HUES6 (cell line): ENCODE results near the gene OR2V1.
A peak's percentile ranks its signal among the peaks of the same experiment; 100 is the strongest.
"Not testable (repeated sequence)": the region's sequence is repeated elsewhere in the genome, so short reads cannot be mapped to it uniquely, and the experiment has no call there.

ENCODE experiments used
- H3K27ac ChIP-seq: 2 replicates; pipeline ENCODE4 v1.7.0; 2013; ENCODE audit warnings: low read depth, mild to moderate bottlenecking, low read length, inconsistent platforms
- H3K27me3 ChIP-seq: 2 replicates; pipeline ENCODE4 v1.6.1; 2013; ENCODE audit warnings: low read length; ENCODE audit not compliant: control insufficient read depth, insufficient read depth
- H3K36me3 ChIP-seq: 2 replicates; pipeline ENCODE4 v1.6.1; 2013; ENCODE audit warnings: low read length; ENCODE audit not compliant: control insufficient read depth, insufficient read depth
- H3K4me1 ChIP-seq: 2 replicates; pipeline ENCODE4 v1.6.1; 2013; ENCODE audit warnings: low read length; ENCODE audit not compliant: control insufficient read depth, insufficient read depth
- H3K4me3 ChIP-seq: 2 replicates; pipeline ENCODE4 v1.5.1; 2013; ENCODE audit warnings: low read depth, low read length
- H3K9ac ChIP-seq: one replicate; pipeline ENCODE4 v1.6.1; 2013; ENCODE audit warnings: mild to moderate bottlenecking, low read length
- H3K9me3 ChIP-seq: 2 replicates; pipeline ENCODE4 v1.6.1; 2013; ENCODE audit warnings: low read depth, low read length; ENCODE audit not compliant: control insufficient read depth, insufficient read depth

Gene OR2V1

GRCh38 chr5:181124526-181124925 is 6.4 kb downstream of the OR2V1 start:
- H3K27ac ChIP-seq = no peak overlapping the region
- peaks cover 14% of the 10 kb centered on the region; the same call in 1 of the 2 replicates for H3K27me3 ChIP-seq
- H3K36me3 ChIP-seq = no peaks in the 10 kb centered on the region
- no peak overlapping the region for H3K9ac ChIP-seq
- H3K9me3 ChIP-seq = no peaks in the 10 kb centered on the region
- no peak overlapping the region for H3K4me3 ChIP-seq
- H3K4me1 ChIP-seq = no peaks in the 10 kb centered on the region

GRCh38 chr5:181121675-181122561 is 9.1 kb downstream of the OR2V1 start:
- Histone ChIP-seq H3K4me1 (no peaks in the 10 kb centered on the region), H3K4me3 (no peak overlapping the region), H3K9ac (no peak overlapping the region), H3K9me3 (no peaks in the 10 kb centered on the region), H3K36me3 (no peaks in the 10 kb centered on the region), H3K27me3 (peaks cover 7% of the 10 kb centered on the region; the same call in 1 of the 2 replicates), H3K27ac (no peak overlapping the region)

GRCh38 chr5:181120761-181121160 is 10.2 kb downstream of the OR2V1 start:
- no peak overlapping the region for H3K4me3 ChIP-seq
- H3K27ac ChIP-seq = no peak overlapping the region
- H3K9ac ChIP-seq = no peak overlapping the region
- H3K4me1 ChIP-seq = no peaks in the 10 kb centered on the region
- no peaks in the 10 kb centered on the region for H3K36me3 ChIP-seq
- H3K9me3 ChIP-seq = no peaks in the 10 kb centered on the region
- peaks cover 13% of the 10 kb centered on the region for H3K27me3 ChIP-seq

GRCh38 chr5:181120306-181120705 is 10.7 kb downstream of the OR2V1 start:
- Histone ChIP-seq H3K9me3 (no peaks in the 10 kb centered on the region), H3K4me1 (peaks cover 2% of the 10 kb centered on the region; the same call in 1 of the 2 replicates), H3K27ac (no peak overlapping the region), H3K36me3 (no peaks in the 10 kb centered on the region), H3K9ac (no peak overlapping the region), H3K27me3 (peaks cover 18% of the 10 kb centered on the region), H3K4me3 (no peak overlapping the region)

DNA sequence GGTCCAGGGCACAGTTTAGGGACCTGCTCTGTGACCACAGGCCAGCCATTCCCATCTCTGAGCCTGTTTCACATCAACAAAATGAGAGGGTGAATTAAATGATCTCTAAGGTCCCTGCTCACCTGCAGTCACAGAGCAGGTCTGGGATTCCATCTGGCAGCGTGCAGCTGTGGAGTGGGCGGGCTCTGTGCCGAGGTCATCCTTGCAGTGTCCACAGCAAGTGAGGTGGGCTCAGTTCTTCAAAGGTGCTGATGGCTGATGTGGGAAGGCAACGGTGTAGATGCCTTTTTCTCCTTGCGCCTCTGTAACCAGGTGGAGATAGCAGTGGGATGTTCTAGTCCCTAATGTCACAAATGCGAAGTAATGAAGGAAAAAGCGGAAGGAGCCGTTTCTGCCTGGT is 11.9 kb downstream of the OR2V1 start:
- H3K9me3 ChIP-seq = 0 out of 2 replicates have a peak, but pooled peaks cover 2% of the 10 kb centered on the region
- no peak overlapping the region for H3K27ac ChIP-seq
- peaks cover 4% of the 10 kb centered on the region; the same call in 1 of the 2 replicates for H3K4me1 ChIP-seq
- no peaks in the 10 kb centered on the region for H3K36me3 ChIP-seq
- H3K27me3 ChIP-seq = peaks cover 30% of the 10 kb centered on the region
- no peak overlapping the region for H3K4me3 ChIP-seq
- H3K9ac ChIP-seq = no peak overlapping the region

- peaks cover 4% of the 10 kb centered on the region; the same call in 1 of the 2 replicates for H3K4me1 ChIP-seq
- H3K27me3 ChIP-seq = peaks cover 36% of the 10 kb centered on the region
- H3K9ac ChIP-seq = no peak overlapping the region
- no peak overlapping the region for H3K27ac ChIP-seq
- H3K4me3 ChIP-seq = no peak overlapping the region
- 0 out of 2 replicates have a peak, but pooled peaks cover 5% of the 10 kb centered on the region for H3K9me3 ChIP-seq
- H3K36me3 ChIP-seq = no peaks in the 10 kb centered on the region
Observed at GRCh38 chr5:181118369-181118768, 12.6 kb downstream of the OR2V1 start.

DNA sequence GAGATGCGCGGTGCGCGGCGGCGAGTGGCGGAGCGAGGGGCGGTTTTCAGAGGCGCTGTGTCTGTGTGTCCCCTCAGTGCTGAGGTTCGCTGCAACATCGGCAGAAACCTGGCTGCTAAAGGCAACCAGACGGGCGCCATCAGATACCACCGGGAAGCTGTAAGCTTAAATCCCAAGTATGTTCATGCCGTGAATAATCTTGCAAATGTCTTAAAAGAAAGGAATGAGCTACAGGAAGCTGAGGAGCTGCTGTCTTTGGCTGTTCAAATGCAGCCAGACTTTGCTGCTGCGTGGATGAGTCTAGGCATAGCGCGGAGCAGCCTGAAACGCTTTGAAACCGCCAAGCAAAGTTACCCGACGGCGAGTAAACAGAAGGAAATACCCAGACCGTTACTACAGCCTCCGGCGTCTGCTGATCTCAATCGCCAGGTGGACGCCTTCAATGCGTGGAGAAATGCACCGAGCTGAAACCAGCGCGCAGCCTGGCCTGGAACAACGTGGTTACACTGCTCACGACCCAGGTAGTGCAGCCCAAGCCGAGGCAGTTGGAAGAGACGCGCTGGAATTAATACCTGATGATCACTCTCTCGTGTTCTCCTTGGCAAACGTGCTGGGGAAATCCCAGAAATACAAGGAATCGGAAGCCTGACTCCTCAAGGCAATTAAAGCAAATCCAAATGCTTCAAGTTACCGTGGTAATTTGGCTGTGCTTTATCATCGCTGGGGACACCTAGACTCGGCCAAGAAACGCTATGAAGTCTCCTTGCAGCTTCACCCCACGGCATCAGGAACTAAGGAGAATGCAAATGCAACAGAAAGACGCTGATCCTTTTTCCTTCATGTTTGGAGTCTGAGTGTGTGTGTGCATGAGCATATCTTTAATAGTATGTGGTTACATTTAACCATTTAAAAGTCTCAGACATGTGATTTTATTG is 15.9 kb downstream of the OR2V1 start:
- Histone ChIP-seq H3K9ac (no peak overlapping the region), H3K9me3 (0 out of 2 replicates have a peak, but pooled peaks cover 5% of the 10 kb centered on the region), H3K4me1 (peaks cover 4% of the 10 kb centered on the region; the same call in 1 of the 2 replicates), H3K27ac (no peak overlapping the region), H3K27me3 (peaks cover 47% of the 10 kb centered on the region), H3K4me3 (peak overlapping the region; percentile 46), H3K36me3 (no peaks in the 10 kb centered on the region)

- Histone ChIP-seq H3K9me3 (0 out of 2 replicates have a peak, but pooled peaks cover 5% of the 10 kb centered on the region), H3K27me3 (peaks cover 47% of the 10 kb centered on the region), H3K9ac (no peak overlapping the region), H3K4me1 (peaks cover 9% of the 10 kb centered on the region), H3K4me3 (peak overlapping the region; percentile 46; the same call in 1 of the 2 replicates), H3K36me3 (no peaks in the 10 kb centered on the region), H3K27ac (no peak overlapping the region)
Observed at GRCh38 chr5:181114284-181114843, 16.6 kb downstream of the OR2V1 start.

GRCh38 chr5:181113572-181113971 is 17.4 kb downstream of the OR2V1 start:
- Histone ChIP-seq H3K4me1 (peaks cover 15% of the 10 kb centered on the region), H3K27me3 (peaks cover 47% of the 10 kb centered on the region)
- H3K4me3 ChIP-seq, H3K27ac ChIP-seq, H3K36me3 ChIP-seq, H3K9me3 ChIP-seq, H3K9ac ChIP-seq: not testable (repeated sequence)

DNA sequence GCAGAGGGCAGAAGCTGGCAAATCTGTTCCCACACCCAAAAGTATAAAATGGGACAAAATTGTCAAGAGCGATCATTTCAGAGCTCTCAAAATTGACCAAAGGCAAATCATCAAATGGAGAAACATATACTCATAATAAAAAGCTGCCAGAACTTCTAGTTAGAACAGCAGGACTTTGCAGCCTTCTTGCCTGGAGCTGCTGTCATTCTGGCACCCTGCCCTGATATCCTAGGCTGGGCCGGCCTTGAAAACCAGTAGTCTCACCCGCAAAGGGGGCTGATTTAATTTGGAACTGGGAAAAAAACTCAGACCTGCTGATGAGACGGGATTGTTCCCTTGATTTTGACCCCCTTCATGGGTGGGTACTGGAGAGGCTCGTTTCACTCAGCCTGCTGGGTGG is 18.5 kb downstream of the OR2V1 start:
- Histone ChIP-seq H3K27ac (no peak overlapping the region), H3K36me3 (no peaks in the 10 kb centered on the region), H3K27me3 (peaks cover 45% of the 10 kb centered on the region), H3K4me3 (no peak overlapping the region), H3K9me3 (0 out of 2 replicates have a peak, but pooled peaks cover 5% of the 10 kb centered on the region), H3K4me1 (peaks cover 20% of the 10 kb centered on the region), H3K9ac (no peak overlapping the region)
